LNCAP (cell line): Measurements from ENCODE around the gene ADD2.

Experiments
- TF ChIP-seq, protein P1 (sequence below): fragments of 450-650 bp; IDR thresholded peaks from 2 replicates; pipeline ENCODE4 v1.5.1; 2017; ENCODE audit warnings: mild to moderate bottlenecking

Gene ADD2

DNA sequence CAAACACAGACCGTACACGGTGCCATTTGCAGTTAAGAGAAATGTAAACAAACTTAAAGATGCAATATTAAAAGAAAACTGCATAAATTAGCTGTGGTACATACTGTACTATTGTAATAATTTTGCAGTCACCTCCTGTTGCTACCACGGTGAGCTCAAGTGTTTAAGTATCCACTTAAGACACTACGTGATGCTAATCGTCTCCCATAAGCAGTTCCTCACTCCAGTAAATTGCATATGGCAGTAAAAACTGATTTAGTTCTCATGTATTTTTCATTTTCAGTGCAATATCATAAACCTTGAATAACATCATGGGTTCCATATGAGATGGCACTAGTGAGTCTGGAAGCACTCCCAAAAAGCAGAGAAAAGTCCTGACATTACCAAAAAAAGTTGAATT is 38.0 kb upstream of the ADD2 start:
- TF ChIP-seq, protein P1, sequence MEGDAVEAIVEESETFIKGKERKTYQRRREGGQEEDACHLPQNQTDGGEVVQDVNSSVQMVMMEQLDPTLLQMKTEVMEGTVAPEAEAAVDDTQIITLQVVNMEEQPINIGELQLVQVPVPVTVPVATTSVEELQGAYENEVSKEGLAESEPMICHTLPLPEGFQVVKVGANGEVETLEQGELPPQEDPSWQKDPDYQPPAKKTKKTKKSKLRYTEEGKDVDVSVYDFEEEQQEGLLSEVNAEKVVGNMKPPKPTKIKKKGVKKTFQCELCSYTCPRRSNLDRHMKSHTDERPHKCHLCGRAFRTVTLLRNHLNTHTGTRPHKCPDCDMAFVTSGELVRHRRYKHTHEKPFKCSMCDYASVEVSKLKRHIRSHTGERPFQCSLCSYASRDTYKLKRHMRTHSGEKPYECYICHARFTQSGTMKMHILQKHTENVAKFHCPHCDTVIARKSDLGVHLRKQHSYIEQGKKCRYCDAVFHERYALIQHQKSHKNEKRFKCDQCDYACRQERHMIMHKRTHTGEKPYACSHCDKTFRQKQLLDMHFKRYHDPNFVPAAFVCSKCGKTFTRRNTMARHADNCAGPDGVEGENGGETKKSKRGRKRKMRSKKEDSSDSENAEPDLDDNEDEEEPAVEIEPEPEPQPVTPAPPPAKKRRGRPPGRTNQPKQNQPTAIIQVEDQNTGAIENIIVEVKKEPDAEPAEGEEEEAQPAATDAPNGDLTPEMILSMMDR = no peak

DNA sequence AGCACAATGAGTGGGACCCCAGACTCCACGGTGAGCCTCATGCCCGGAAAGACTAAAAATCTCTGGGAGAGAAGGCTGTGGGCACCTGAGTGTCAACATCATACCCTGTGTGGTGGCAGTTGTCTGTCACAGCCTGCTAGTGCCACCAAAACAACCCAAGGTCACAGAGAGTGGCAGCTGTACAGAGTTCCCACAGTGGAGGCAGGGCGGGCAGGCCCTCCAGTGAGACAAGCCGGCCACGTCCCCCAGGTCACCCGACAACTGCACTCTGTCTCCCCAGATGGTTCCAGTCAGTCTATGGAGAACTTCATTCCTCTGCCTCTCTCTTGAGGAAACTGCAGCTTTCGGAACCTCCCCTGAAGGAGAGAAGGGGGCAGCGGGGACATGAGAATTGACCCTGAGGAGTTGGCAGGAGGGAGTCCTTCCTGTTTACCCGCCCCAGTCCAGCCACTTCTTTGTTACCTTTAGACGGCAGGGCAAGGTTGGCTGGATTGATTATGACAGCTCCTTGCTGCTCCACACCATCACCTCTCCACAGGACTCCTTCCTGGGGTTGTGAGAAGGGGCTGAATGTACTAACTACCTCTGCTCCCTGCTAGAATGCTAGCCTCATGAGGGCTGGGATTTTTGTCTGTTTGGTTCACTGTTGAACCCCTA is 33.7 kb upstream of the ADD2 start:
- TF ChIP-seq, protein P1 = no peak

DNA sequence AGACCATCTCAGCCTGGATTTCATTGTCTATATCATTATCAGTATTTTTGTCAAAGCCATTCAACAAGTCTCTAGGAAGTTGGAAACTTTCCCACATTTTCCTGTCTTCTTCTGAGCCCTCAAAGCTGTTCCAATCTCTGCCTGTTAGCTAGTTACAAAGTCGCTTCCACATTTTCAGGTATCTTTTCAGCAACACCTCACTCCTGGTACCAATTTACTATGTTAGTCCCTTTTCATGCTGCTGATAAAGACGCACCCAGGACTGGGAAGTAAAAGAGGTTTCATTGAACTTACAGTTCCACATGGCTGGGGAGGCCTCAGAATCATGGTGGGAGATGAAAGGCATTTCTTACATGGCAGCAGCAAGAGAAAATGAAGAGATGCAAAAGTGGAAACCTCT is 31.7 kb upstream of the ADD2 start:
- TF ChIP-seq, protein P1 = no peak

DNA sequence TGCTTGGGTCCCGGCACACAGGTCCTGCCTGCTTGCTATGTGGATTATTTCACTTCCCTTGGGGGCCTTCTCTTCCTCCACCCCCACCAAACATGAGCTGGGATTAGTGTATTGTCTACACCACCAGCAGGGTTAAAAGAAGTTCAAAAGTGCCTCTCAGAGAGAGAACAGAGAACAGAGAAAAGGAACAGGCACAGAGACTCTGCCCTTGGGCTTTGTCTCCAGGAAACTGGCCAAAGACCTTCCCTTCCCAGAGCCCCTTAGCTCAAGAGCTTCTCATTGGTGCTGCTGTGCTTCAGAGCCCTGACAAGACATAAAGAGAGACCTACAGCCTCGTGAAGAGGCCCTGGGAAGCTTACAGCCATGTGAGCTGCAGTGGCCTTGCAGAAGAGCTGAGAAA is 29.5 kb upstream of the ADD2 start:
- TF ChIP-seq, protein P1 = no peak

DNA sequence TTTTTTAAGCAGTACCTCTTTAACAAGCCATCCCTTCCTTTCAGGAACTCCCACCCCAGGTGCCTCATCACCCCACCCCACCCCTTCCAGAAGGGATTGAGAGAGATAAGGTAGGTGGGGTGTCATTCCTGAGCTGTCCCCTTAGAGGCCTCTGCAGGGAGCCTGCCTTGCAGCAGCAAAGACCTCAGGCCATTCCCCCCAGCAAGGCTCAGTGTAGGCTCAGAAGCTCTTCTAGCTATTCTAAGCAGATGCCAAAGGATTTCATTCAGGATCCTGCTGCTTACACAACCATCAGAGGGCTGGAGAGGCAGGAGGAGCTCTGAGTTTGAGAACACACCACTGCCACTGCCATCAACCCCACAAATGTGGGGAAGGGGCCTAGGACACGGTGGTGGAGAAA is 28.3 kb upstream of the ADD2 start:
- TF ChIP-seq, protein P1 = no peak

DNA sequence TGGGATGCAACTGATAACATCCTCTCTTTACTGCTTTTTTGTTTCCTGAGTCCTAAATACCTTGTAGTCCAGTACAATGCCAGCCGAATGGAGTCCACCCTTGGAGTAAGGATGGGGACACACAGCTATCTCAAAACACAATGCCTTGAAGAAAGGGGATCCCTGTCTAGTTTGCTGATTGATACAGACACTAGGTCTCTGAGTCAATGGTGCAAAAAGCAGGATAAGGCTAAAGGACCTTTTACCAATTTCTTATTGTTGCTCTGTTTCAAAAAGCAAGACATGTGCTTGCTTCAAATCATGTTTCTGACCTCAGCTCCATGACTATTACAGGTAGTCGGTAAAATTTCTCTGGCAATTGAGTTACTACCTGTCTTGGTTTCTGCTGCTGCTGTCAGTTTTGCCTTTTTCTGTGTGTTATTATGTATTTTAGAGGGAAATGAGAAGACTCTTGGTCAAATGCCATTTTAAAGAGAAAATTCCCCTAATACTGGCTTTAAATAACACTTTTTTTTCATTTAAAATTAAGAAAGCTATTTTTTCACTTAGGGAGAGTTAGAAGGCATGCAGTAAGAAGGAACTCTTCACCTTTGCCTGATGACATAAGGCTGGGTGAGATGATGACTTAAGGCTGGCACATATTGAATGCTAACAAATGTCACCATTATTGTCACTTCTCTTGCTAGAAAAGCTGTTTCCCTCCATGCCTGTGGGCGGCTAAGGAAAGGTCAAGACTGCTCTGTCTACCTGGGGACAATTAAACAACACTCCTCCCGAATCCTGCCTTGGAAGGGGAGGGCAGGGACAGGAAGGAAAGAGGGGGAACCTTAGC is 27.4 kb upstream of the ADD2 start:
- TF ChIP-seq, protein P1 = no peak

DNA sequence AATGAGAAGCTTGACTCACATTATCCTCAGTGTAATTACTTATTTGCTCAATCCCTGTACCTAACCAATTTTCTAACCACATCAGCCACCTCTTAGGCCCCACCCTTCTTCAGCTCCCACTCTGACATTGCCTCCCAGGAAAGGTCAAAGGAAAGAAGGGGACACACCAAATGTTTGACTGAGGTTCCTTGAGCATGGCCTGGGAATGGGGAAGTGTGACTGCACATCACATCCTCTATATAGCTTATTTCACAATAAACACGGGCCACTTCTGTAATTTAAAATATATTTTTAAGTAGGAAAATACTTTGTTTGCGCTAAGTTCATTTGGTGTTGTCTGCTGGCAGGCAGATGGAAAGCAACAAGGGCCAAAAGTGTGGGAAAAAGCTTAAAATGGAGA is 25.4 kb upstream of the ADD2 start:
- TF ChIP-seq, protein P1 = no peak
